Naive thymus-derived CD4-positive, alpha-beta T cell (primary cell): ENCODE data around the gene TINAG. TPM values are rescaled to one million over a fixed set of nuclear protein-coding genes. Genes with fewer than 3 reads are reported as not detected.

ENCODE experiments used
- polyA plus RNA-seq, 2 donors: library from polyadenylated mRNA; unstranded; fragments of 300-500 nt; fragmentation: Illumina TruSeq; gene quantifications; one replicate each; pipeline ENCODE4 v1.2.3, GENCODE V29; 2021
- total RNA-seq, 6 experiments: library from RNA in 5 of 6; stranded (reverse) in 5 of 6; gene quantifications; 1 replicate in 5 of 6; 2 replicates in 1 of 6; pipeline ENCODE4 v1.2.3 and lab custom pipeline; 2021 to 2026

TINAG gene
- total and polyA plus RNA-seq, 7 experiments from 2014 or later, result not detected

Other genes starting within 250 kb of the TINAG start
- gene MLIP, start 197.0 kb upstream of the TINAG start, total RNA-seq, result not detected
- not detected for gene MLIP, start 197.0 kb upstream of the TINAG start, polyA plus RNA-seq